Measurements from ENCODE around the gene RGS9BP.

Gene RGS9BP

DNA sequence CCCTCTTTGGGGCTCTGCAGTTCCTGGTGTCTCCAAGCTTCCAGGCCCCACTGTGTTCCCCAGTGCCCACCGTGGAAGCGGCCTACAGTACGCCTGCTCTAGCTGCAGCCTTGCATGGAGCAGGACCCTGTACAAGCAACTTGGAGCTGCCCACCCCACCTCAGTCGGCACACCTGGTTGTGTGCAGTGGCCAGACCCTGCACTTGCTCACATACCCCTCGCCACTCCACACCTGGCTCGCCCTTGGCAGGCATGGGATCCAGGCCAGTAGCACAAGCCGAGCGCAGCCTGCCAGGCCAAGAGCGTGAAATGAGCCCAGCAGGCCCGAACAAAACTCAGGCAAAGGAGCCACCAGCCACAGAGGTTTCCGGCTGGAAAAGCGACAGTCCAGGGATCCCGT, 37.0 kb upstream of the RGS9BP start:
- Histone ChIP-seq H3K27me3 (ENCODE audit: insufficient read depth, low read length) (no peaks in the 10 kb centered on the region), H3K9me2 (ENCODE audit: low read depth, low read length) (no peaks in the 10 kb centered on the region), H3K4me1 (ENCODE audit: insufficient read depth, low read length, severe bottlenecking) (no peaks in the 10 kb centered on the region), H3K36me3 (ENCODE audit: insufficient read depth, low read length) (peaks cover 76% of the 10 kb centered on the region), H2AFZ (ENCODE audit: low read length) (no peak overlapping the region), H3F3A (ENCODE audit: insufficient read depth, low read length) (no peaks in the 10 kb centered on the region), H3K79me2 (ENCODE audit: insufficient read depth, low read length) (no peaks in the 10 kb centered on the region), H3K4me3 (ENCODE audit: low read depth, low read length, poor library complexity, severe bottlenecking) (no peak overlapping the region), H3K4me2 (ENCODE audit: low read length) (no peak overlapping the region), H3K9ac (ENCODE audit: low read length) (no peak overlapping the region), H3K27ac (ENCODE audit: low read depth, low read length, poor library complexity, severe bottlenecking) (no peak overlapping the region), H3K9me3 (ENCODE audit: low read length) (no peaks in the 10 kb centered on the region), H4K20me1 (ENCODE audit: insufficient read depth, low read length) (no peaks in the 10 kb centered on the region)
- no peak for TF ChIP-seq EZH2 (IDR thresholded peaks at IDR 0.05; ENCODE audit: borderline replicate concordance, low read length)
- no peak for TF ChIP-seq CTCF (IDR thresholded peaks at IDR 0.05; ENCODE audit: low read length)

- H3F3A ChIP-seq (ENCODE audit: insufficient read depth, low read length): no peaks in the 10 kb centered on the region
- H3K9me2 ChIP-seq (ENCODE audit: low read depth, low read length): no peaks in the 10 kb centered on the region
- H3K79me2 ChIP-seq (ENCODE audit: insufficient read depth, low read length): no peaks in the 10 kb centered on the region
- H3K9me3 ChIP-seq (ENCODE audit: low read length): no peaks in the 10 kb centered on the region
- no peaks in the 10 kb centered on the region for H4K20me1 ChIP-seq (ENCODE audit: insufficient read depth, low read length)
- H3K9ac ChIP-seq (ENCODE audit: low read length): no peak overlapping the region
- no peaks in the 10 kb centered on the region for H3K4me1 ChIP-seq (ENCODE audit: insufficient read depth, low read length, severe bottlenecking)
- no peak overlapping the region for H3K27ac ChIP-seq (ENCODE audit: low read depth, low read length, poor library complexity, severe bottlenecking)
- H2AFZ ChIP-seq (ENCODE audit: low read length): no peak overlapping the region
- no peaks in the 10 kb centered on the region for H3K27me3 ChIP-seq (ENCODE audit: insufficient read depth, low read length)
- peaks cover 78% of the 10 kb centered on the region for H3K36me3 ChIP-seq (ENCODE audit: insufficient read depth, low read length)
- H3K4me2 ChIP-seq (ENCODE audit: low read length): no peak overlapping the region
- H3K4me3 ChIP-seq (ENCODE audit: low read depth, low read length, poor library complexity, severe bottlenecking): no peak overlapping the region
- no peak for TF ChIP-seq EZH2 (IDR thresholded peaks at IDR 0.05; ENCODE audit: borderline replicate concordance, low read length)
- TF ChIP-seq CTCF (IDR thresholded peaks at IDR 0.05; ENCODE audit: low read length): no peak
Observed at GRCh38 chr19:32642771-32643170, 32.9 kb upstream of the RGS9BP start.

DNA sequence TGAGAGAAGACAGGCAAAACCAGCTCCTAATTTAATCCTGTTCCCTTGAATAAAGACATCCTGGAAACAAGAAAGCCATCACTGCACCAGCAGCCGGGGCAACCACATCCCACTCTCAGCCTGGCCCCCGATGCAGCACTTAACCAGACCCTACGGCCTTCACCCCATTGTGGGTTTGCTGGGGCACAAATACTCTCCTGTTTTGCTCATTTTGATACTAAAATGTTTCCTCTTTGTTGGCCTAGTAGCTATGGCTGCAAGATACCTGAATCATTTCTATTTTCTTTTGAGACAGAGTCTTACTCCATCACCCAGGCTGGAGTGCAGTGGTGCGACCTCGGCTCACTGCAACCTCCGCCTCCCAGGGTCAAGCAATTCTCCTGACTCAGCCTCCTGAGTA, 29.1 kb upstream of the RGS9BP start:
- no peak for TF ChIP-seq CTCF (IDR thresholded peaks at IDR 0.05; ENCODE audit: low read length)
- no peak for TF ChIP-seq EZH2 (IDR thresholded peaks at IDR 0.05; ENCODE audit: borderline replicate concordance, low read length)
- H3K36me3 ChIP-seq (ENCODE audit: insufficient read depth, low read length): peaks cover 59% of the 10 kb centered on the region

More for the DNA sequence above, 29.1 kb upstream of the RGS9BP start:
- Histone ChIP-seq H3K4me2 (ENCODE audit: low read length) (no peak overlapping the region), H2AFZ (ENCODE audit: low read length) (no peak overlapping the region), H3K9ac (ENCODE audit: low read length) (no peak overlapping the region), H3K4me3 (ENCODE audit: low read depth, low read length, poor library complexity, severe bottlenecking) (no peak overlapping the region), H3K79me2 (ENCODE audit: insufficient read depth, low read length) (no peaks in the 10 kb centered on the region), H3K27ac (ENCODE audit: low read depth, low read length, poor library complexity, severe bottlenecking) (no peak overlapping the region), H3K9me3 (ENCODE audit: low read length) (no peaks in the 10 kb centered on the region), H3K9me2 (ENCODE audit: low read depth, low read length) (no peaks in the 10 kb centered on the region), H3F3A (ENCODE audit: insufficient read depth, low read length) (no peaks in the 10 kb centered on the region), H3K27me3 (ENCODE audit: insufficient read depth, low read length) (no peaks in the 10 kb centered on the region), H3K4me1 (ENCODE audit: insufficient read depth, low read length, severe bottlenecking) (no peaks in the 10 kb centered on the region), H4K20me1 (ENCODE audit: insufficient read depth, low read length) (no peaks in the 10 kb centered on the region)
